NCI-H345 treated with DMSO at 0.1 percent for 48 hours (cell line): Measurements from ENCODE around the gene MROH8.
"Not testable (repeated sequence)": the region's sequence is repeated elsewhere in the genome, so short reads cannot be mapped to it uniquely, and the experiment has no call there.

Experiments used
- DNase-seq: peaks from one replicate; lab custom pipeline; 2025; ENCODE audit not compliant: unreplicated experiment; lab: John Stamatoyannopoulos, UW

Gene MROH8

DNA sequence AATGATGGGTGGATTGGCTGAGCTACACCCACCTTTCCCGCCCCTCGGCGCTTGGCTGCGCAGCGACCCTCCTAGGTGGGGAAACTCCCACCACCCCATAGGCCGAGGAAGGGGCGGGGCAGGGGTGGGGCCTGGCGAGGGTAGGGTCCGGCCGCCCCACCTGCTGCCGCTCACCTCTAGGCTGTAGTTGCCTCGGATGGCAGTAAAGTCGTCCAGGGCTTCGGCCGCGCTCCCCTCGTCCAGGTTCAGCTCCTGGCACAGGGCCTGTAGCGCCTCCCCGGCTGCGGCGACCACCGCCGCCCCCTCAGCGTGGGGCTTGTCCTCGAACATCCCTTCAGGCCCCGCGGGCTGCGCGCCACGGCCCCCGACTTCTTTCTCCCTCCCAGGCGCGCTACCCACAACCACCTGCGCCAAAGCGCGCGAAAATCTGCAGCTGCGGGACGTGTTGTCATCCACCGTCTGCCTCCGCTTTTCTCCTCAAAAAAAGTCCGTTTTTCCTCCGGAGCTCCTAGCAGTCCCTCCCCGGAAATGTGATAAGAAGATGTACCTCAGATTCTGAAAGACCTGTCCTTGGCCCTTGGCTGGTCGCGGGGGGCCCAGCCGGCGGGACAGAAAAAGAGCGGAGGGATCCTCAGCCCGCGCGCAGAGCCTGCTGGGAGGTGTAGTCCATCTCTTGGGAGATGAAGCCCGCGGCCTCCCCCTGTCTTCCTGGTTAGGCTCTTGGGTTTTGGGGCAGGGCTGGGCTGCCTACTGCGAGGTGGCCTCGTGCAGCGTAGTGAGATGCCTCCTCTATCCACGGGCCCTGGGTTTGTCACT, 83.5 kb downstream of the MROH8 start, which contains the start of gene RBL1:
Gene RBL1 (minus strand): TSS at position 399 of the 816 bp plus-strand sequence. CDS start 69 bp downstream, at position 330.
- peak; percentile 94 for DNase-seq

DNA sequence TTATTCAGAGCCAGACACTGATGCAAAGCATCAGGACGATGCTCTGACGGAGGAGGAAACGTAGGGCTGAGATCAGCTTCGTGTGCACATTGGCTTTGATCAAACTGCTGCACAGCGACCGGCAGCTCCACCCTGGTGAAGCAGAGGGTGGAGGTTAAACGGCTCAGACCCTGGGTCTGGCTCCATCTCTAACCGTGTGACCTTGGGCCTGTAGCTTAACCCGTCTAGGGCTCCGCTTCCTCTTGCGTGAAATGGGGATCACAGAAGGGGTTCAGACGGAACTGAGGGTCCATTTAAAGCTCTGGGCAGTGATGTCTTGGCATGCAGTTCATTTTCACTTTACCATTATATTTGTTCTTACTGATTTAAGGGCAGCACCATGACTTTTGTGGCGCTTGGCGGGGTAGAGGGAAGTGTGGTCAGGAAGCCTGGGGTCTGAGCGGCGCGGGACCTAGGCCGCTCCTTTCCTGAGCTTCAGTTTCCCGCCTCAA, 84.2 kb downstream of the MROH8 start:
- DNase-seq, result peak; percentile 47

DNA sequence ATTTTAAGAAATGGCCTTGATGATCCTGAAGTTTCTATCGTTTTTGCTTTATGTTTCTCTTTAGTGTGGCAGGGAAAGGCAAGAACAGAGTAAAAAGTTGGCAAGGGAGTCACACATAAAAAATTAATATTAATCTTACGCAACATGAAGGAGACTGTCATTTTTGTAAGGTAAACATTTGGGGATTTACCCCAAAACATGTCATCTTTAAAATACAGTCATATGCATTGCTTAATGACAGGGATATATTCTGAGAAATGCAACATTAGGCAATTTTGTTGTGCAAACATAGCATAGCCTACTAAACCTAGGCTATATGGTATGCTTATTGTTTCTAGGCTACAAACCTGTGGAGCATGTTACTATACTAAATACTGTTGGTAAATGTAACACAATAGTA, 88.9 kb downstream of the MROH8 start:
- no peak for DNase-seq

DNA sequence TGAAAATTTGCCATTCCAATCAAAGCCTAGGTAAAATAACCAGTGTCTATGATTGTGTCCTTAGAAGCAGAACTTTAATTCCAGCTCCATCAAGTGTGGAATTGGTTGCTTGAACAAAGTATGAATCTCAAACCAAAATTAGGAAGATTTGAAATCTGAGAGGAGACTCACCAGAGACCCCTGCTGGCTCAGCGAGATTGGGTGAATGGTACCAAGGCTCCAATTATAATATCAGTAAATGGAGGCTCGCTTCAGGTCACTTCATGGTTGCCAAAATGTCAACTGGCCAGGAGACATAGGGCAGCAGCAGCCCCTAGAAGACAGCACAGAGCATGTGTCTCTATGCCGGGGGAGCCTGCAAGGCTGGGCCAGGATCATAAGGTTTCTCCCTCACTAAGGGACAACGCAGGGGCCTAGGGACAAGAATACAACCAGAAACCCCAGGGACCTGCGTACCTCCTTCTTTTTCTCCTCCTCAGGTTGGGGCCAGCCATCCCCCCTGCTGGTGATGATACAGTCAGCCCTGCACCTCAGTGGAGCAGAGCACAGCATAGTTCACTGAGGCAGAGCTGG, 97.5 kb downstream of the MROH8 start:
- DNase-seq, result no peak

DNA sequence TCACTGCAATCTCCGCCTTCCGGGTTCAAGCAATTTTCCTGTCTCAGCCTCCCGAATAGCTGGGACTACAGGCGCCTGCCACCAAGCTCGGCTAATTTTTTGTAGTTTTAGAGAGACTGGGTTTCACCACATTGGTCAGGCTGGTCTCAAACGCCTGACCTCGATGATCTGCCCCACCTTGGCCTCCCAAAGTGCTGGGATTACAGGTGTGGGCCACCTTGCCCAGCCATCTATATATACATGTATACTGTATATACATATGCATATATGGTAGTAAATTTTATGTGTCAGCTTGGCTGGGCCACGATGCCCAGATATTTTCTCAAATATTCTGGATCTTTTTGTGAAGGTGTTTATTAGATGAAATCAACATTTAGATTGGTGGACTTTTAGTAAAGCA, 102.3 kb downstream of the MROH8 start:
- DNase-seq, result no peak

DNA sequence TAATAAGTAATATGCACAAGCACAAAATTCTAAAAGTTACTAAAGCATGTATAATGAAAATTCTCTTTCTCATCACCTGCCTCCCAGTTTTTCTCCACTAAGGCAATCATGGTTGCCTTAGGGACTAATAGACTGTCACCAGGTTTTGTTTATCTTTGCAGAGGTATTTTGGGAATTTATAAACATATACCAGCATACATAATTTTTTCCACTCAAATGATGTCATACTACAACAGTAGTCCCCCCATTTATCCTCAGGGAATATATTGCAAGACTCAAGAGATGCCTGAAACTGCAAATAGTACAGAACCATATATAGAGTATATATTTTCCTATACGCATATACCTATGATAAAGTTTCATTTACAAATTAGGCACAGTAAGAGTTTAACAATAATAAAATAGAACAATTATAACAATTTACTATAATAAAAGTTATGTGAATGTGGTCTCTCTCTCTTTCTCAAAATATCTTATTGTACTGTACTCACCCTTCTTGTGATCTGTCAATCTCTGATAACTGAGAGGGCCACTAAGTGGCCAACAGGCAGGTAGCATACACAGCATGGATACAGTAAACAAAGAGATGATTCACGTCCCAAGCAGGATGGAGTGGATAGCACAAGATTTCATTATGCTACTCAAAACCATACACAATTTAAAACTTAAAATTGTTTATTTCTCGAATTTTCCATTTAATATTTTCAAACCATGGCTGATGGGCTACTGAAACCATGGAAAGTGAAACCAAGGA, 103.2 kb downstream of the MROH8 start:
- no peak for DNase-seq

DNA sequence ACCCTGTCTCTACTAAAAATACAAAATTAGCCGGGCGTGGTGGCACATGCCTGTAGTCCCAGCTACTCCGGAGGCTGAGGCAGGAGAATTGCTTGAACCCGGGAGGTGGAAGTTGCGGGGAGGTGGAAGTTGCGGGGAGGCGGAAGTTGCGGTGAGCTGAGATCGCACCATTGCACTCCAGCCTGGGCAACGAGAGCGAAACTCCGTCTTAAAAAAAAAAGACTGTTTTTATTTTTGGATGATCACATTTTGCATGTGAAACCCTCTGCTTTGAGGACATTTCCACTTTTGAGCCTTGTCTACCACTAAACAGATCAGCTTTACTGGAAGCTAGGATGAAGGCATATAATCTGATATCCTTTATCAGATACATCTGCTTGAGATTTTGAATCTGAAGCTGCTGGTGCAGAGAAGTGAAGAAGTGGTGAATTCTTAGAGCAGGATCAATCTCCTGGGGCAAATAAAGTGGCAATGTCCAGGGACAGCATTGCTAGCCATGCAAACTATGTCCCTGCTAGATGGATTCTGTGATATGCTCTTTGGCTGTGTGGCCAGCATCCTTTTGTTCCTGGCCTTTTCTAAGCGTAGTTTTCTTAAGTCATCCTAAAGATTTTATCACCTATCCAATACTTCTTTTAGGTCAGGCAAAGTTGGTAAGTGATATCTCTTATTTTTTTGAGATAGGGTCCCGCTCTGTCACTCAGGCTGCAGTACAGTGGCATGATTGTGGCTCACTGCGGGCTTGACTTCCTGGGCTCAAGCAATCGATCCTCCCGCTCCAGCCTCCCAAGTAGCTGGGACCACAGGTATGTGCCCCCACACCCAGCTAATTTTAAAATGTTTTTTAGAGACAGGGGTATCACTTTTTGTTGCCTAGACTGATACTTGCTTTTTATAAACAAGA, 106.8 kb downstream of the MROH8 start:
- DNase-seq, result no peak

DNA sequence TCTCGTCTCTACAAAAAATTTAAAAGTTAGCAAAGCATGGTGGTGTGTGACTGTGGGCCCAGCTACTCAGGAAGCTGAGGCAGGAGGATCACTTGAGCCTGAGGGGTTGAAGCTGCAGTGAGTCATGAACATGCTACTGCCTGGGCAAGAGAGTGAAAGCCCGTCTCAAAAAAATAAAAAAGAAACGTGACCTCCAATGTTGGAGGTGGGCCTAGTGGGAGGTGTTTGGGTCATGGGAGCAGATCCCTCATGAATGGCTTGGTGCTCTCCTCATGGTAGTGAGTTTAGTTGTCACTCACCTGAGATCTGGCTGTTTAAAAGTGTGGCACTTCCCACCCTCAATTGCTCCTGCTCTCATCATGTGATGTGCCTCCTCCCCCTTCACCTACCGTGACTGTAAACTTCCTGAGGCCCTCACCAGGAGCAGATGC, 107.9 kb downstream of the MROH8 start:
- DNase-seq, result no peak

DNA sequence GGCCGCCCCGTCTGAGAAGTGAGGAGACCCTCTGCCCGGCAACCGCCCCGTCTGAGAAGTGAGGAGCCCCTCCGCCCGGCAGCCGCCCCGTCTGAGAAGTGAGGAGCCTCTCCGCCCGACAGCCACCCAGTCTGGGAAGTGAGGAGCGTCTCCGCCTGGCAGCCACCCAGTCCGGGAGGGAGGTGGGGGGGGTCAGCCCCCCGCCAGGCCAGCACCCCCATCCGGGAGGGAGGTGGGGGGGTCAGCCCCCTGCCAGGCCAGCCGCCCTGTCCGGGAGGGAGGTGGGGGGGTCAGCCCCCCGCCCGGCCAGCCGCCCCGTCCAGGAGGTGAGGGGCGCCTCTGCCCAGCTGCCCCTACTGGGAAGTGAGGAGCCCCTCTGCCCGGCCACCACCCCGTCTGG, 109.8 kb downstream of the MROH8 start:
- DNase-seq, result not testable (repeated sequence)

DNA sequence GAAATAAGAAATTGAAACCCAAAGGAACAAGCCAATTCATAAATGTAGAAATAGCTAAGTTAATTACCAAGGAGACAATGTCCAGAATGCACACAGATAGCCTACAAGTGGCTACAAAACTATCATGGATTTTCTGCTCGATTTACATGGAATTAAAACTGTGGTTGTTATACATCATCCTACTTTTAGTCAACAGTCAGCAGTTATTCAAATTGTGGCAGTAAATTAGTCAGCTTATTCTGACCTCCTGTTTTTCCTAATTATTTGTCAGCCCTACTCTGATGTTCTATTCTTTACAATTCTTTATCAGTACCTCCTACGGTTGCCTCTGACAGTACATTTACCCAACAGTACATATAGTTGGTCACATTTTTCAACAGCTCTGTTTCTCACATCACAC, 113.2 kb downstream of the MROH8 start:
- no peak for DNase-seq

DNA sequence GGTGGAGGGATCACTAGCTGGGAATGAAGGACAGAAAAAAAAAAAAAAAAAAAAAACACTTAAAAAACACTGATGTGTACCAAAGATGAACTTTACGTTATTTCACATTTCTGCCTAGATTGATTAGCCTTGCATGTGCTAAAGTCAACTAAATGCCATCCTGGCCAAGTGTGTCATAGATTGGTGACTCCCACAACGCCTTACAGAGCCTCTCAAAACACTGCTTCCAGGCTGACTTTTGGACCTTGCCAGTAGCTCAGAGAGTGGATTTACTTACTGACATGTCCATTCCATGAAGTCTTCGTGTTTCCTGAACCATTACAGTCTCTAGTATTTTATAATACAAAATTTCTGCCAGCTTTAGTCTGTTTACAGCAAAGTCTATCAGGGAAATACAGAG, 124.1 kb downstream of the MROH8 start:
- DNase-seq, result no peak

DNA sequence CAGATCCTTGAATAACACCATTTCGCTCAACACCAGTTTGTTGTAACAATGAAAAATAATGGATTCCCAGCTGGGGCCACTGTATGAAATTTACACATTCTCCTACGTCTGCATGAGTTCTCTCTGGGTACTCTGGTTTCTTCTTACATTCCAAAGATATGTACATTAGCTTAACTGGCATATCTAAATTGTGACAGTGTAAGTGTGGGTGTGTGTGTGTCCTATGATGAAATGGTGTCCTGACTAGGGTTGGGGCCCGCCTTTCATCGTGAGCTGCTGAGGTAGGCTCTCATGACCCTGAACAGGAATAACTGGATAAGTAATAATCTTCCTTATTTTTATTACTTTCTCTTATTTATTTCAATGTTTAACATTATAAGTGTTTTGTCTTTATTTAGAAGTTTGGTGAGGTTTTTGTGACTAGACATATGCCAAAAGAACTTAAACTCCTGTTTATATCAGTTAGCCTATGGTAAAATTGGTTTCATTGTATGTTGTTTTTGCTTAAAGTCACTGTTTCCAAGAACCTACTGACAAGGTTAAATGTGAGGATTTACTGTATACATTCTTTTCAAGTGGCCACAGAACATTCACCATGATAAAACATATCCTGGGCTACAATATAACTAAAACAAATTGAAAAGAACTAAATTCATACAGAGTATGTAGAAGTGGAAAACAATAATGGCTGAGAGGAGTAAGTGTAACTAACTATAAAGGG, 126.0 kb downstream of the MROH8 start:
- DNase-seq, result no peak
